CD4-positive, alpha-beta T cell (primary cell): ENCODE measurements around the gene NACA2. TPM values are rescaled to one million over a fixed set of nuclear protein-coding genes. Genes with fewer than 3 reads are reported as not detected.

Experiments
- ATAC-seq: fragments of 200-7000 bp; cut with Tn5 transposase; one replicate; pipeline ENCODE4 v1.10.0; 2022; ENCODE audit warnings: mild to moderate bottlenecking; ENCODE audit not compliant: poor library complexity
- CTCF ChIA-PET: fragments of 350-600 bp; sonication (Branson Sonifier 250); formaldehyde crosslinking; loops from one replicate; lab custom pipeline; 2021; ENCODE audit warnings: antibody characterized with exemption, inconsistent platforms; lab: Charles Lee
- POLR2A ChIA-PET: fragments of 350-600 bp; sonication (Branson Sonifier 250); formaldehyde crosslinking; loops from one replicate; lab custom pipeline; 2021; ENCODE audit warnings: antibody characterized with exemption, inconsistent platforms; lab: Charles Lee
- DNase-seq, 14 experiments: peaks; one replicate each; pipeline ENCODE4 v3.0.0-alpha.2; 2013 to 2020; ENCODE audit warnings: mixed read lengths in 2 of 14
- H3K27ac ChIP-seq, 2 donors: one replicate each; pipeline versions ENCODE4 v1.5.1 to v1.7.0; 2013; ENCODE audit warnings: low read length in 2 of 2, low read depth in 1 of 2, mild to moderate bottlenecking in 1 of 2
- H3K27me3 ChIP-seq, 2 experiments: 1 replicate in 1 of 2; 2 replicates in 1 of 2; pipeline versions ENCODE4 v1.6.1 to v1.7.0; 2013; ENCODE audit warnings: low read length in 2 of 2, control low read depth in 1 of 2, mild to moderate bottlenecking in 1 of 2, moderate library complexity in 1 of 2; ENCODE audit not compliant: insufficient read depth in 2 of 2, control insufficient read depth in 1 of 2
- H3K36me3 ChIP-seq: one replicate; pipeline ENCODE4 v1.6.1; 2013; ENCODE audit warnings: low read length, control low read depth; ENCODE audit not compliant: insufficient read depth
- H3K4me1 ChIP-seq: one replicate; pipeline ENCODE4 v1.6.1; 2013; ENCODE audit warnings: low read length, control low read depth; ENCODE audit not compliant: insufficient read depth
- H3K4me3 ChIP-seq: one replicate; pipeline ENCODE4 v1.5.1; 2013; ENCODE audit warnings: mild to moderate bottlenecking, low read length, moderate library complexity
- H3K9me3 ChIP-seq, 2 experiments: 1 replicate in 1 of 2; 2 replicates in 1 of 2; pipeline versions ENCODE4 v1.6.1 to v1.7.0; 2013; ENCODE audit warnings: low read length in 2 of 2, mild to moderate bottlenecking in 2 of 2, control low read depth in 1 of 2, moderate library complexity in 1 of 2; ENCODE audit not compliant: control insufficient read depth in 1 of 2, insufficient read depth in 1 of 2
- H3K27ac Mint-ChIP-seq: one replicate; pipeline ENCODE4 v1.8.0; 2020; ENCODE audit warnings: mixed read lengths
- H3K27me3 Mint-ChIP-seq: one replicate; pipeline ENCODE4 v1.8.0; 2021; ENCODE audit warnings: mixed read lengths
- H3K36me3 Mint-ChIP-seq: one replicate; pipeline ENCODE4 v1.8.0; 2021; ENCODE audit warnings: low read depth, mixed read lengths
- H3K4me1 Mint-ChIP-seq: one replicate; pipeline ENCODE4 v1.8.0; 2021; ENCODE audit warnings: low read depth, mixed read lengths
- H3K4me3 Mint-ChIP-seq: one replicate; pipeline ENCODE4 v1.8.0; 2020; ENCODE audit warnings: mild to moderate bottlenecking, mixed read lengths
- H3K9me3 Mint-ChIP-seq: one replicate; pipeline ENCODE4 v1.8.0; 2020; ENCODE audit warnings: mixed read lengths
- intact Hi-C, 2 experiments: fragments of 100-400 bp; cut with DNase I in 1 of 2; cut with micrococcal nuclease in 1 of 2; formaldehyde crosslinking; loops; one replicate each; pipeline versions ENCODE4 v1.15.1 to v1.9.0; 2023 to 2025; cut with DNase I, micrococcal nuclease
- total RNA-seq, 174 experiments: library from RNA in 2 of 174; stranded (reverse) in 2 of 174; gene quantifications; one replicate each; pipeline ENCODE4 v1.2.3 and lab custom pipeline; 2021 to 2026
- TF ChIP-seq, protein P1 (sequence below): fragments of 200-600 bp; IDR thresholded peaks from one replicate; pipeline ENCODE4 v1.8.0; 2022; ENCODE audit warnings: antibody characterized with exemption, mild to moderate bottlenecking

NACA2 gene
- total RNA-seq, 2 experiments from 2014 or later = not detected

DNA sequence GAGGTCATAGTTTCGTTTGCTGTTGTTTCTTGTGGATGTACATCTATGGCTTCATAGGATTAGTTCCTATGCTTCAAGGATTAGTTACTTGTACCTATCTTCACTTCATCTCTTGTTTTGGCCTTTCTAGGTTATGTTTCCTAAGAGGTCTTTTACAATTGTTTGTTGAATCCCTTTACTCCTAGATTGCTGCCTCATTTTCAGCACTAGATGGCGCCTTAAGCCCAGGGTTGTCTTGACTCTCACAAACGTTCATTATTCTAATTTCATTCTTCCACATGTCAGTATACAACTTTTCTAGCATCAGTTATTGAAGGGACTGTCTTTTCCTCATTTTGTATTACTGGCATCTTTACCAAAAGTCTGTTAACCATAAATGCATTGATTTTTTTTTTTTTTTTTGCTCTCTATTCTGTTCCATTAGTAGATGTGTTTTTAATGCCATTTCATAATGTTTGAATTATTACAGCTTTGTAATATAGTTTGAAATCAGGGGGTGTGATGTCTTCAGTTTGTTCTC, 45.0 kb upstream of the NACA2 start:
- no peak overlapping the region for H3K4me3 Mint-ChIP-seq
- Histone ChIP-seq H3K9me3 (no peaks in the 10 kb centered on the region), H3K4me3 (no peak overlapping the region), H3K27me3 (peaks cover 0 to 18% of the 10 kb centered on the region in 2 experiments), H3K36me3 (no peaks in the 10 kb centered on the region), H3K27ac (no peak overlapping the region), H3K4me1 (no peaks in the 10 kb centered on the region)
- H3K4me1 Mint-ChIP-seq = no peaks in the 10 kb centered on the region
- H3K9me3 Mint-ChIP-seq = no peaks in the 10 kb centered on the region
- no peaks in the 10 kb centered on the region for H3K36me3 Mint-ChIP-seq
- DNase-seq (peak in 13 of 14 experiments; percentile 6 to 72 (median 30)), ATAC-seq (no peak)
- H3K27ac Mint-ChIP-seq = no peak overlapping the region
- intact Hi-C loops = loop anchor here (2.0 to 10.0 kb wide), 4 partner anchors 59 to 431 kb away; partner anchors contain the start of gene MED13 (in 1 of the 2)
- POLR2A ChIA-PET = interaction anchor here (1.5 kb wide), 1 partner anchor 430 kb away, joined by 3 read pairs; no protein-coding TSS in a partner anchor
- H3K27me3 Mint-ChIP-seq = peaks cover 62% of the 10 kb centered on the region
- TF ChIP-seq, protein P1, sequence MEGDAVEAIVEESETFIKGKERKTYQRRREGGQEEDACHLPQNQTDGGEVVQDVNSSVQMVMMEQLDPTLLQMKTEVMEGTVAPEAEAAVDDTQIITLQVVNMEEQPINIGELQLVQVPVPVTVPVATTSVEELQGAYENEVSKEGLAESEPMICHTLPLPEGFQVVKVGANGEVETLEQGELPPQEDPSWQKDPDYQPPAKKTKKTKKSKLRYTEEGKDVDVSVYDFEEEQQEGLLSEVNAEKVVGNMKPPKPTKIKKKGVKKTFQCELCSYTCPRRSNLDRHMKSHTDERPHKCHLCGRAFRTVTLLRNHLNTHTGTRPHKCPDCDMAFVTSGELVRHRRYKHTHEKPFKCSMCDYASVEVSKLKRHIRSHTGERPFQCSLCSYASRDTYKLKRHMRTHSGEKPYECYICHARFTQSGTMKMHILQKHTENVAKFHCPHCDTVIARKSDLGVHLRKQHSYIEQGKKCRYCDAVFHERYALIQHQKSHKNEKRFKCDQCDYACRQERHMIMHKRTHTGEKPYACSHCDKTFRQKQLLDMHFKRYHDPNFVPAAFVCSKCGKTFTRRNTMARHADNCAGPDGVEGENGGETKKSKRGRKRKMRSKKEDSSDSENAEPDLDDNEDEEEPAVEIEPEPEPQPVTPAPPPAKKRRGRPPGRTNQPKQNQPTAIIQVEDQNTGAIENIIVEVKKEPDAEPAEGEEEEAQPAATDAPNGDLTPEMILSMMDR = peak; percentile 46
- CTCF ChIA-PET = interaction anchor here (0.7 to 1.2 kb wide), 6 partner anchors 13 to 493 kb away, joined by 3 to 4 read pairs (median 3); no protein-coding TSS in a partner anchor

DNA sequence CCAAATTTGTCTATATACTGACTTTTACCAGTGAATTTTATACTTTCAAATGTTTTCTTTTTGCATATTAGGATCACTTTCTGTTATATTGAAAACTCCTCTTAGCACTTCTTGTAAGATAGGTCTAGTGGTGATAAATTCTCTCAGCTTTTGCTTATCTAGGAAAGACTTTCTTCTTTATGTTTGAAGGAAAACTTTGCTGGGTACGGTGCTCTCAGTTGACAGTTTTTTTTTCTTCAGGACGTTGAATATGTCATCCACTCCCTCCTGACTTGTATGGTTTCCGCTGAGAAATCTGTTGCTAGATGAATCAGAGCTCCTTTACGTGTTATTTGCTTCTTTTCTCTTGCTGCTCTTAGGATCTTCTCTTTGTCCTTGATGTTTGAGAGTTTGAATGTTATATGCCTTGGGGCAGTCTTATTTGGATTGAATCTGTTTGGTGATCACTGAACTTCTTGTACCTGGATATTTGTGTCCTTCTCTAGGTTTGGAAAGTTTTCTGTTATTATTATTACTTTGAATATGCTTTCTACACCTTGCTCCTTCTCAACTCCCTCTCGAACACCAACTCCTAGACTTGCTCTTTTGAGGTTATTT, 44.0 kb upstream of the NACA2 start:
- Histone ChIP-seq H3K27ac (no peak overlapping the region), H3K36me3 (no peaks in the 10 kb centered on the region), H3K4me1 (no peaks in the 10 kb centered on the region), H3K4me3 (no peak overlapping the region), H3K9me3 (no peaks in the 10 kb centered on the region), H3K27me3 (peaks cover 4 to 26% of the 10 kb centered on the region in 2 experiments)
- H3K4me3 Mint-ChIP-seq = no peak overlapping the region
- ChIA-PET CTCF (interaction anchor here (1.2 kb wide), 1 partner anchor 201 kb away, joined by 4 read pairs; no protein-coding TSS in a partner anchor), POLR2A (interaction anchor here (1.5 kb wide), 1 partner anchor 431 kb away, joined by 3 read pairs; no protein-coding TSS in a partner anchor)
- TF ChIP-seq, protein P1 = no peak
- DNase-seq (no peak), ATAC-seq (no peak)
- no peaks in the 10 kb centered on the region for H3K36me3 Mint-ChIP-seq
- no peaks in the 10 kb centered on the region for H3K9me3 Mint-ChIP-seq
- intact Hi-C loops = loop anchor here (5.0 to 10.0 kb wide), 3 partner anchors 60 to 432 kb away; partner anchors contain the start of gene MED13 (in 1 of the 2)
- H3K4me1 Mint-ChIP-seq = no peaks in the 10 kb centered on the region
- H3K27me3 Mint-ChIP-seq = peaks cover 69% of the 10 kb centered on the region
- no peak overlapping the region for H3K27ac Mint-ChIP-seq

DNA sequence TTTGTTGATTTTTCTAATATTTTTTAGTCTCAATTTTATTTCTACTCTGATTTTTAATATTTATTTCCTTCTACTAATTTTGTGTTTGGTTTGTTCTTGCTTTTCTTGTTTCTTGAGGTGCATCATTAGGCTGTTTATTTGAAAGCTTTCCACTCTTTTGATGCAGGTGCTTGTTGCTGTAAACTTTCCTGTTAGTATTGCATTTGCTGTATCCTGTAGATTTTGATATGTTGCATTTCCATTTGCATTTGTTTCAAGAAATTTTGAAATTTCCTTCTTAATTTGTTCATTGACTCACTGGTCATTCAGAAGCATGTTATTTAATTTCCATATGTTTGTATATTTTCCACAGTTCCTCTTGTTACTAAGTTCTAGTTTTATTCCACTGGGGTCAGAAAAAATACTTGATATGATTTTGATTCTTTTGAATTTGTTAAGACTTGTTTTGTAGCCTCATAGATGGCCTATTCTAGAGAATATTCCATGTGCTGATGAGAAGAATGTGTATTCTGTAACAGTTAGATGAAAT, 43.1 kb upstream of the NACA2 start:
- ATAC-seq = no peak
- intact Hi-C loops = loop anchor here in 1 of 2 experiments (10.0 kb wide), 1 partner anchor 61 kb away; no protein-coding TSS in a partner anchor
- TF ChIP-seq, protein P1 = no peak
- no peak overlapping the region for H3K27ac ChIP-seq
- H3K36me3 ChIP-seq = no peaks in the 10 kb centered on the region
- no peak for DNase-seq
- CTCF ChIA-PET = no interaction called here
- no peaks in the 10 kb centered on the region for H3K9me3 Mint-ChIP-seq
- H3K4me3 Mint-ChIP-seq = no peak overlapping the region
- no peak overlapping the region for H3K4me3 ChIP-seq
- H3K27me3 ChIP-seq = peaks cover 6 to 29% of the 10 kb centered on the region in 2 experiments
- POLR2A ChIA-PET = no interaction called here
- H3K27me3 Mint-ChIP-seq = peaks cover 71% of the 10 kb centered on the region
- no peaks in the 10 kb centered on the region for H3K36me3 Mint-ChIP-seq
- no peak overlapping the region for H3K27ac Mint-ChIP-seq
- H3K4me1 Mint-ChIP-seq = no peaks in the 10 kb centered on the region
- no peaks in the 10 kb centered on the region for H3K9me3 ChIP-seq
- H3K4me1 ChIP-seq = no peaks in the 10 kb centered on the region
